Stimulated activated CD4-positive, alpha-beta T cell treated with anti-CD3 and anti-CD28 coated beads, Interleukin-15, amount 100 ng/mL, for 24 hours (primary cell): ENCODE measurements around the gene ANXA2.

Experiments used
- DNase-seq: peaks from one replicate; pipeline ENCODE4 v3.0.0-alpha.2; 2020

ANXA2 gene

GRCh38 chr15:60363903-60364611 lies 33.7 kb downstream of the ANXA2 start:
- DNase-seq: no peak

- DNase-seq: no peak
These were observed 34.7 kb downstream of the ANXA2 start for GRCh38 chr15:60363087-60363549.

GRCh38 chr15:60362321-60363086 lies 35.3 kb downstream of the ANXA2 start:
- peak; percentile 63 for DNase-seq

GRCh38 chr15:60359738-60360137 lies 38.0 kb downstream of the ANXA2 start:
- DNase-seq: peak; percentile 50

GRCh38 chr15:60358935-60359682 lies 38.7 kb downstream of the ANXA2 start:
- no peak for DNase-seq

- DNase-seq: no peak
These were observed 41.0 kb downstream of the ANXA2 start for GRCh38 chr15:60356832-60357231.

GRCh38 chr15:60355148-60355857 lies 42.5 kb downstream of the ANXA2 start:
- DNase-seq: no peak

- DNase-seq: no peak
These were observed 44.4 kb downstream of the ANXA2 start for GRCh38 chr15:60353245-60353920.

GRCh38 chr15:60352525-60352924 lies 45.3 kb downstream of the ANXA2 start:
- no peak for DNase-seq

- DNase-seq: no peak
These were observed 46.7 kb downstream of the ANXA2 start for GRCh38 chr15:60351066-60351465.

GRCh38 chr15:60350108-60350507 lies 47.7 kb downstream of the ANXA2 start:
- no peak for DNase-seq

GRCh38 chr15:60349589-60349988 lies 48.2 kb downstream of the ANXA2 start:
- DNase-seq: no peak

GRCh38 chr15:60347480-60348049 lies 50.2 kb downstream of the ANXA2 start:
- DNase-seq: no peak

- DNase-seq: no peak
These were observed 51.1 kb downstream of the ANXA2 start for GRCh38 chr15:60346653-60347052.

GRCh38 chr15:60346077-60346476 lies 51.7 kb downstream of the ANXA2 start:
- no peak for DNase-seq

GRCh38 chr15:60345598-60345997 lies 52.2 kb downstream of the ANXA2 start:
- no peak for DNase-seq

- DNase-seq: no peak
These were observed 52.8 kb downstream of the ANXA2 start for GRCh38 chr15:60344987-60345386.

- DNase-seq: no peak
These were observed 53.3 kb downstream of the ANXA2 start for GRCh38 chr15:60344461-60344860.

- no peak for DNase-seq
These were observed 54.4 kb downstream of the ANXA2 start for GRCh38 chr15:60343221-60343970.

GRCh38 chr15:60340207-60340921 lies 57.4 kb downstream of the ANXA2 start:
- DNase-seq: no peak

- no peak for DNase-seq
These were observed 58.5 kb downstream of the ANXA2 start for GRCh38 chr15:60339236-60339635.
